Prostate gland (tissue), 2 donors: ENCODE measurements around the gene C17orf113. TPM values are rescaled to one million over a fixed set of nuclear protein-coding genes. Genes with fewer than 3 reads are reported as not detected.

Source experiments
- DNase-seq: peaks from one replicate; pipeline ENCODE4 v3.0.0-alpha.2; 2019; ENCODE audit warnings: low spot score
- H3K27ac ChIP-seq, 2 donors: fragments of 200-600 bp; sonication (generic); 2 replicates each; pipeline ENCODE4 v1.5.1; 2017 to 2019
- H3K27me3 ChIP-seq: fragments of 200-600 bp; sonication (generic); replicated peaks from 2 replicates; pipeline ENCODE4 v1.5.1; 2019; ENCODE audit not compliant: insufficient read depth
- H3K36me3 ChIP-seq, 2 donors: fragments of 200-600 bp; sonication (generic); 1 replicate in 1 of 2; 2 replicates in 1 of 2; pipeline versions ENCODE4 v1.5.1 to v1.8.1; 2017 to 2019
- H3K4me1 ChIP-seq: fragments of 200-600 bp; sonication (generic); replicated peaks from 2 replicates; pipeline ENCODE4 v1.5.1; 2019
- H3K4me3 ChIP-seq, 2 donors: fragments of 200-600 bp; sonication (generic); 2 replicates each; pipeline ENCODE4 v1.5.1; 2017 to 2019
- H3K9me3 ChIP-seq: fragments of 200-600 bp; sonication (generic); 2 replicates; pipeline ENCODE4 v1.5.1; 2017
- CTCF ChIP-seq, 4 experiments: fragments of 200-600 bp in 2 of 4; fragments of 450-650 bp in 2 of 4; sonication (generic) in 2 of 4; IDR thresholded peaks; 1 replicate in 3 of 4; 2 replicates in 1 of 4; pipeline ENCODE4 v1.5.1; 2016 to 2019; ENCODE audit warnings: antibody characterized with exemption in 4 of 4, mild to moderate bottlenecking in 2 of 4, moderate library complexity in 2 of 4
- POLR2A ChIP-seq: fragments of 450-650 bp; IDR thresholded peaks from one replicate; pipeline ENCODE4 v1.6.1; 2016; ENCODE audit warnings: antibody characterized with exemption, mild to moderate bottlenecking
- POLR2AphosphoS5 ChIP-seq: sonication (generic); formaldehyde crosslinking; IDR thresholded peaks from one replicate; pipeline ENCODE4 v1.6.1; 2017; ENCODE audit warnings: antibody characterized with exemption
- WGBS: methylation state at CpG from one replicate; pipeline ENCODE4 v1.1.5; 2018; 5-methylcytosine and 5-hydroxymethylcytosine counted together
- intact Hi-C: fragments of 100-400 bp; cut with DNase I; formaldehyde crosslinking; loops from one replicate; pipeline ENCODE4 v1.14.2; 2022
- total RNA-seq, 2 donors: library from RNA; depleted of rRNA; stranded (reverse); fragments of >200 nt; gene quantifications; one replicate each; pipeline ENCODE4 v1.1.0, GENCODE V29; 2016

C17orf113 gene
- total RNA-seq, 2 donors from 2014 or later = 4.2 to 4.8 TPM

- 70% methylated on average over 2 of the region's 2 CpGs for WGBS
- Histone ChIP-seq H3K4me1 (no peaks in the 10 kb centered on the region), H3K27ac (no peak overlapping the region), H3K4me3 (no peak overlapping the region), H3K36me3 (no peaks in the 10 kb centered on the region), H3K9me3 (no peaks in the 10 kb centered on the region), H3K27me3 (no peaks in the 10 kb centered on the region)
- no peak for DNase-seq
- intact Hi-C loops = loop anchor here (5.0 kb wide), 1 partner anchor 52 kb away; no protein-coding TSS in a partner anchor
- TF ChIP-seq POLR2A = no peak
- TF ChIP-seq POLR2AphosphoS5 = no peak
- TF ChIP-seq CTCF (IDR thresholded peaks at IDR 0.05) = no peak
Measured at GRCh38 chr17:42065201-42065600, 14.8 kb upstream of the C17orf113 start.

GRCh38 chr17:42062681-42063080 is 12.3 kb upstream of the C17orf113 start:
- intact Hi-C loops = no loop called here
- no peak overlapping the region for H3K27ac ChIP-seq
- DNase-seq = no peak
- no peaks in the 10 kb centered on the region for H3K36me3 ChIP-seq
- TF ChIP-seq CTCF (IDR thresholded peaks at IDR 0.05) (no peak), POLR2AphosphoS5 (no peak), POLR2A (no peak)
- H3K4me3 ChIP-seq = no peak overlapping the region
- H3K27me3 ChIP-seq = no peaks in the 10 kb centered on the region
- H3K4me1 ChIP-seq = no peaks in the 10 kb centered on the region
- H3K9me3 ChIP-seq = no peaks in the 10 kb centered on the region
- 85% methylated on average over 13 of the region's 14 CpGs for WGBS

DNA sequence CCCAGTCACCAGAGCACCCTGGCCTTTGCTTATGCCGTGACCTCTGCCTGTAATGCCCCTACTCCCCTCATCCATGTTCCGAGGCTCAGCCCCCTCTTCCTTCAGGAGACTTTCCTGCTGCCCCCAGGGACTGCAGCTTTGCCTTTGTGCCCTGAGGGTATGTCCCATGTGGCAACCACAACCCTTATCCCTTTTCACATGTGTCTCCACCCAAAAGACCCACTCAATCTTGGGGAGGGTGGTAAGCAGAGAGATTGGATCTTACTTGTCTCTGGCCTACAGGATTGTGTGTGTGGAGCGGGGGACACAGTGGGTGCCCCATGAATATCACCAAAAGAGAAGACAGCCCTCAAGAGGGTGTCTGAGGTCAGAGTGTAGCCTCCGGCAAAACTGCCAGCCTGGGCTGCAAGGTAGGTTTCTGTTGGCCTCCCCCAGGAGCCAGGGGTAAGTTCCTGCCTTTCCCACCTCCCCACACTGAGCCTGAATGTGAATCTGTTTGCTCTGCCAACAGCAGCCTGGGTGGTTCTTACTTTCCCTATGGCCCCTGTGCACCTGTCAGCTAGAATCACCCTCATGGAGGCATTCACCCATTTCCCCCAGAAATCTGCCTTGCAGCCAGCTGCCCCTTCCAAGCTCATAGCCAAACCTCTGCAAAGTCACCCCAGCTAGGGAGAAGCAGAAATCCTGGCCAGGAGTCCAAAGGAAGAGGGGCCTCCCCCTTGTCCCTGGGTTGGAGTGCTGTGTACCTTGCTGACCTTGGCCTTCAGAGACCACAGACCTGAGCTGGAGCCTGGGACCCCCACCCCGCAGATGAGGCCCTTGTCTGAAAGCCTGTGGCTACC is 11.5 kb upstream of the C17orf113 start:
- Histone ChIP-seq H3K4me1 (no peaks in the 10 kb centered on the region), H3K4me3 (no peak overlapping the region), H3K27ac (no peak overlapping the region), H3K36me3 (no peaks in the 10 kb centered on the region), H3K27me3 (no peaks in the 10 kb centered on the region), H3K9me3 (no peaks in the 10 kb centered on the region)
- WGBS = 76% methylated on average over 5 of the region's 5 CpGs
- intact Hi-C loops = no loop called here
- no peak for TF ChIP-seq CTCF (IDR thresholded peaks at IDR 0.05)
- no peak for TF ChIP-seq POLR2AphosphoS5
- no peak for TF ChIP-seq POLR2A
- no peak for DNase-seq

DNA sequence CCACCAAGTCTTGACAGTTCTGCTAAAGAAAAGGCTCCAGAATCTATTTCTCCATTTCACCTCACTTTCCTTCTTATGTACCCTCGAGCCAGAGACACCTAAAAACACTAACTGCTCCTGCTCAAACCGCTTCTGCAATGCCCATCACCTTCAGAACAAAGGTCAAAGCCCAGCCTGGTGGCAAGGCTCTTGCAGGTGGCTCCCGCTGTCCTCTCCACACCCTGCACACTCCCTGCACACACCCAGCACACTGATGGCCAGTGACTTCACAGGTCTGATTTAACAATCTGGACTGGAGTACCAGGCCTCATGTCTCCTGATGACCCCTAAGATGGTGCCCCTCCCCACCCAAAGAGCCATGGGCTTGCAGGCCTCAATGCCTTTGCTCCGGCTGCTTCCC is 9.8 kb upstream of the C17orf113 start:
- no peak overlapping the region for H3K4me3 ChIP-seq
- TF ChIP-seq POLR2AphosphoS5 (no peak), POLR2A (no peak), CTCF (IDR thresholded peaks at IDR 0.05) (no peak)
- H3K4me1 ChIP-seq = no peaks in the 10 kb centered on the region
- no peaks in the 10 kb centered on the region for H3K9me3 ChIP-seq
- intact Hi-C loops = no loop called here
- H3K27me3 ChIP-seq = no peaks in the 10 kb centered on the region
- no peak for DNase-seq
- no peaks in the 10 kb centered on the region for H3K36me3 ChIP-seq
- 93% methylated on average over 4 of the region's 4 CpGs for WGBS
- no peak overlapping the region for H3K27ac ChIP-seq

- DNase-seq = no peak
- H3K9me3 ChIP-seq = no peaks in the 10 kb centered on the region
- TF ChIP-seq CTCF (IDR thresholded peaks at IDR 0.05) = no peak
- TF ChIP-seq POLR2A = no peak
- no peak for TF ChIP-seq POLR2AphosphoS5
- no peak overlapping the region for H3K4me3 ChIP-seq
- WGBS = 79% methylated on average over 4 of the region's 4 CpGs
- H3K4me1 ChIP-seq = no peaks in the 10 kb centered on the region
- H3K27me3 ChIP-seq = no peaks in the 10 kb centered on the region
- intact Hi-C loops = no loop called here
- H3K27ac ChIP-seq = no peak overlapping the region
- H3K36me3 ChIP-seq = no peaks in the 10 kb centered on the region
Measured at GRCh38 chr17:42059815-42060214, 9.4 kb upstream of the C17orf113 start.
